SK-N-SH (cell line): ENCODE results near the gene IL1F10. TPM values are rescaled to one million over a fixed set of nuclear protein-coding genes. Genes with fewer than 3 reads are reported as not detected.

Experiments used
- CTCF ChIA-PET: fragments of 300-600, 350-600 bp; formaldehyde crosslinking; extraction: SDS; loops from one replicate; lab custom pipeline; 2021; lab: Yijun Ruan, JAX
- POLR2A ChIA-PET: fragments of 350-600 bp; sonication (Branson Sonifier 250); formaldehyde crosslinking; extraction: SDS; loops from one replicate; lab custom pipeline; 2020; ENCODE audit warnings: antibody characterized with exemption, inconsistent platforms; lab: Yijun Ruan, JAX
- DNase-seq: peaks from one replicate; pipeline ENCODE4 v3.0.0; 2012
- H2AFZ ChIP-seq: fragments of 200-600 bp; sonication (generic); 2 replicates; pipeline ENCODE4 v1.8.1; 2016; ENCODE audit warnings: antibody characterized with exemption, mild to moderate bottlenecking, low read depth
- H3F3A ChIP-seq: fragments of 200-600 bp; sonication (generic); replicated peaks from 2 replicates; pipeline ENCODE3; 2016; ENCODE audit warnings: antibody characterized with exemption, mild to moderate bottlenecking; ENCODE audit not compliant: insufficient read depth
- H3K27ac ChIP-seq, 2 experiments: fragments of 200-500 bp in 1 of 2; fragments of 200-600 bp in 1 of 2; sonication (Bioruptor generic) in 1 of 2; sonication (generic), shearing (Covaris generic) in 1 of 2; 2 replicates each; pipeline versions ENCODE4 v1.5.1 to v1.6.1; 2014 to 2016; ENCODE audit warnings: low read depth in 2 of 2, inconsistent platforms in 1 of 2, low read length in 1 of 2, mild to moderate bottlenecking in 1 of 2, mixed read lengths in 1 of 2
- H3K27me3 ChIP-seq: fragments of 200-600 bp; sonication (generic), shearing (Covaris generic); 2 replicates; pipeline ENCODE4 v1.6.1; 2016; ENCODE audit warnings: mixed run types; ENCODE audit not compliant: insufficient read depth
- H3K36me3 ChIP-seq, 2 experiments: fragments of 200-500 bp in 1 of 2; fragments of 200-600 bp in 1 of 2; sonication (Bioruptor generic) in 1 of 2; sonication (generic) in 1 of 2; replicated peaks in 1 of 2; 2 replicates each; pipeline versions ENCODE3 to v1.5.1; 2014 to 2016; ENCODE audit warnings: low read length in 1 of 2, mild to moderate bottlenecking in 1 of 2; ENCODE audit not compliant: insufficient read depth in 2 of 2, control insufficient read depth in 1 of 2
- H3K4me1 ChIP-seq, 2 experiments: fragments of 200-500 bp in 1 of 2; fragments of 200-600 bp in 1 of 2; sonication (Bioruptor generic) in 1 of 2; sonication (generic), shearing (Covaris generic) in 1 of 2; 2 replicates each; pipeline versions ENCODE4 v1.5.1 to v1.6.1; 2014 to 2016; ENCODE audit warnings: low read depth in 1 of 2, low read length in 1 of 2, mixed run types in 1 of 2; ENCODE audit not compliant: insufficient read depth in 2 of 2, control insufficient read depth in 1 of 2
- H3K4me2 ChIP-seq: fragments of 200-600 bp; sonication (generic), shearing (Covaris generic); 2 replicates; pipeline ENCODE4 v1.6.1; 2017; ENCODE audit warnings: mixed run types
- H3K4me3 ChIP-seq, 2 experiments: fragments of 200-500 bp in 1 of 2; fragments of 200-600 bp in 1 of 2; sonication (Bioruptor generic) in 1 of 2; sonication (generic), shearing (Covaris generic) in 1 of 2; 2 replicates each; pipeline versions ENCODE4 v1.5.1 to v1.8.1; 2014 to 2016; ENCODE audit warnings: low read depth in 2 of 2, inconsistent platforms in 1 of 2, low read length in 1 of 2, mild to moderate bottlenecking in 1 of 2, mixed read lengths in 1 of 2, moderate library complexity in 1 of 2
- H3K79me2 ChIP-seq: fragments of 200-600 bp; sonication (generic); 2 replicates; pipeline ENCODE4 v1.8.1; 2017; ENCODE audit warnings: mild to moderate bottlenecking; ENCODE audit not compliant: insufficient read depth
- H3K9ac ChIP-seq: fragments of 200-600 bp; sonication (generic); 2 replicates; pipeline ENCODE4 v1.6.1; 2017; ENCODE audit warnings: mixed run types
- H3K9me2 ChIP-seq: fragments of 200-600 bp; sonication (generic); 2 replicates; pipeline ENCODE4 v1.6.1; 2017; ENCODE audit warnings: mixed run types
- H3K9me3 ChIP-seq: fragments of 200-600 bp; sonication (generic); 2 replicates; pipeline ENCODE4 v1.6.1; 2017; ENCODE audit warnings: mixed run types, mild to moderate bottlenecking, moderate library complexity
- H4K20me1 ChIP-seq: fragments of 200-600 bp; sonication (generic); 2 replicates; pipeline ENCODE4 v1.6.1; 2017; ENCODE audit warnings: mild to moderate bottlenecking, mixed run types; ENCODE audit not compliant: insufficient read depth
- EZH2phosphoT487 ChIP-seq: fragments of 200-600 bp; sonication (generic); IDR thresholded peaks from 2 replicates; pipeline ENCODE4 v1.6.1; 2017; ENCODE audit warnings: low read depth, mixed run types, mild to moderate bottlenecking, antibody characterized with exemption, moderate library complexity, borderline replicate concordance
- GABPA ChIP-seq: IDR thresholded peaks from 2 replicates; pipeline ENCODE4 v1.4.0; 2012; ENCODE audit warnings: low read depth, mild to moderate bottlenecking
- GATA2 ChIP-seq: sonication (generic); formaldehyde crosslinking; IDR thresholded peaks from 2 replicates; pipeline ENCODE4 v1.5.0; 2020; ENCODE audit warnings: mild to moderate bottlenecking, missing genetic modification reagents
- POLR2AphosphoS5 ChIP-seq: IDR thresholded peaks from 2 replicates; pipeline ENCODE4 v1.6.1; 2012; ENCODE audit warnings: low read depth, low read length
- RXRA ChIP-seq: IDR thresholded peaks from 2 replicates; pipeline ENCODE4 v1.4.0; 2012; ENCODE audit warnings: low read depth, mild to moderate bottlenecking, borderline replicate concordance
- SMC3 ChIP-seq: IDR thresholded peaks from 2 replicates; pipeline ENCODE4 v1.6.1; 2012; ENCODE audit warnings: low read depth, low read length, improper control_type of control experiment
- TAF1 ChIP-seq: IDR thresholded peaks from 2 replicates; pipeline ENCODE4 v1.6.1; 2012; ENCODE audit warnings: low read depth, mild to moderate bottlenecking, low read length, moderate library complexity, borderline replicate concordance
- TCF12 ChIP-seq: IDR thresholded peaks from 2 replicates; pipeline ENCODE4 v1.4.0; 2012
- WGBS: methylation state at CpG from one replicate; pipeline ENCODE4 v1.1.6; 2017; ENCODE audit warnings: low lambda C conversion rate; 5-methylcytosine and 5-hydroxymethylcytosine counted together
- polyA plus RNA-seq, 3 experiments: library from polyadenylated mRNA; depleted of rRNA; stranded (reverse); fragments of >200 nt; gene quantifications; 2 replicates each; pipeline ENCODE4 v1.2.3, GENCODE V29; 2012
- TF ChIP-seq, protein P1 (sequence below): IDR thresholded peaks from 2 replicates; pipeline ENCODE4 v1.4.0; 2012; ENCODE audit warnings: low read depth
- TF ChIP-seq, protein P2 (sequence below): IDR thresholded peaks from 2 replicates; pipeline ENCODE4 v1.6.1; 2012; ENCODE audit warnings: mild to moderate bottlenecking, low read depth, low read length, moderate library complexity
- TF ChIP-seq, protein P3 (sequence below): IDR thresholded peaks from 2 replicates; pipeline ENCODE4 v1.4.0; 2012; ENCODE audit warnings: low read depth, borderline replicate concordance
- TF ChIP-seq, protein P4 (sequence below): fragments of 200-600 bp; sonication (generic); IDR thresholded peaks from 2 replicates; pipeline ENCODE4 v1.6.1; 2017; ENCODE audit warnings: antibody characterized with exemption, mild to moderate bottlenecking, moderate library complexity
- TF ChIP-seq, protein P5 (sequence below): fragments of 150-350 bp; IDR thresholded peaks from 2 replicates; pipeline ENCODE4 v1.6.1; 2017; ENCODE audit warnings: antibody characterized with exemption, low read length, low read depth, borderline replicate concordance
- TF ChIP-seq, protein P6 (sequence below): IDR thresholded peaks from 2 replicates; pipeline ENCODE4; 2012

Gene IL1F10
- polyA plus RNA-seq, 1 of the 3 experiments (the other 2 are of a cell fraction), result not detected

DNA sequence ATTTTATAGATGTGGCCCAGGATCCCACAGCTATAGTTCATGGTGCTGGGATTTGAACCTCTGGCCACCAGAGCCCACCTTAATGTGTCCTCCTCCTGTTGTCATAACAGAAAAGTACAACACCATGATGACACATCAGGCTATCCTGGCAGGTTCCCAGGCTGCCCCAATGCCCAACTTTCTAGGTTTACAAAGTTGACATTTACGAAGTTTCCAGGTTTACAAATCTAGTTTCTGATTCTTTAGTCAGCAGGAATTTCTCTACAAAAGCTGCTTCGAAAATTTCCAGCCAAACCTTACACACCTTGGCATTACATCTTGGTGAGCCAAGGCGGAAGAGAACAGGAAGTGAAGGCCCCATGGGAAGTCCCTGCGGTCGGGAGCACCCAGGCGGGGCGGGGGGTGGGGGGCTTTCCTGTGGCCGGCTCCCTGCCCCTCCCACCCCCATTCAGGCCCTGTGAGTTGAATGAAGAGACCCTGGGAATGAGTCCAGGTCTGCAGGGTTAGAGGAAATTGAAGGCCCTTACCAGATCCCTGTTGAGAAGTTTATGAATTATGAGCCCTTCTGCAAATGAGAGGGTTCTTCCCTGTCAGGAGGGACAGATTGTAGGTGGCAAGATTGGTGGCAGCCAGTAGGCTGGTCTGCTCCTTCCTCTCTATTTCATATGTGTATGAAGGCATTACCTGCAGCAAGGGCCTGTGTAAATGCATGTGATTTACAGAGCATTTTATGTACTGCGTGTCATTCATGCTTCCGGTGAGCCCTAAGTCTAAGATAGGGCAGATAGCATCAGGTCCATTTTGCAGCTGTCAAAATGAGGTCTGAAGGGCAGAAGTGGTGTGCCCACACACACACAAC lies 48.6 kb downstream of the IL1F10 start:
- Histone ChIP-seq H3K27me3 (no peaks in the 10 kb centered on the region; the same call in 1 of the 2 replicates), H3K27ac (no peak overlapping the region), H3K4me3 (no peak overlapping the region), H3K9me2 (no peaks in the 10 kb centered on the region), H4K20me1 (no peaks in the 10 kb centered on the region), H3K9me3 (no peaks in the 10 kb centered on the region), H2AFZ (no peak overlapping the region), H3K4me2 (no peak overlapping the region), H3K9ac (no peak overlapping the region), H3K4me1 (no peaks in the 10 kb centered on the region; a peak in 1 of 4 replicates), H3F3A (no peaks in the 10 kb centered on the region), H3K36me3 (no peaks in the 10 kb centered on the region), H3K79me2 (no peaks in the 10 kb centered on the region)
- POLR2A ChIA-PET, result no interaction called here
- WGBS, result 26% methylated on average over 7 of the region's 10 CpGs
- no peak for TF ChIP-seq SMC3
- TF ChIP-seq EZH2phosphoT487, result no peak
- TF ChIP-seq, protein P1, sequence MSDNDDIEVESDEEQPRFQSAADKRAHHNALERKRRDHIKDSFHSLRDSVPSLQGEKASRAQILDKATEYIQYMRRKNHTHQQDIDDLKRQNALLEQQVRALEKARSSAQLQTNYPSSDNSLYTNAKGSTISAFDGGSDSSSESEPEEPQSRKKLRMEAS, result no peak
- TF ChIP-seq, protein P2, sequence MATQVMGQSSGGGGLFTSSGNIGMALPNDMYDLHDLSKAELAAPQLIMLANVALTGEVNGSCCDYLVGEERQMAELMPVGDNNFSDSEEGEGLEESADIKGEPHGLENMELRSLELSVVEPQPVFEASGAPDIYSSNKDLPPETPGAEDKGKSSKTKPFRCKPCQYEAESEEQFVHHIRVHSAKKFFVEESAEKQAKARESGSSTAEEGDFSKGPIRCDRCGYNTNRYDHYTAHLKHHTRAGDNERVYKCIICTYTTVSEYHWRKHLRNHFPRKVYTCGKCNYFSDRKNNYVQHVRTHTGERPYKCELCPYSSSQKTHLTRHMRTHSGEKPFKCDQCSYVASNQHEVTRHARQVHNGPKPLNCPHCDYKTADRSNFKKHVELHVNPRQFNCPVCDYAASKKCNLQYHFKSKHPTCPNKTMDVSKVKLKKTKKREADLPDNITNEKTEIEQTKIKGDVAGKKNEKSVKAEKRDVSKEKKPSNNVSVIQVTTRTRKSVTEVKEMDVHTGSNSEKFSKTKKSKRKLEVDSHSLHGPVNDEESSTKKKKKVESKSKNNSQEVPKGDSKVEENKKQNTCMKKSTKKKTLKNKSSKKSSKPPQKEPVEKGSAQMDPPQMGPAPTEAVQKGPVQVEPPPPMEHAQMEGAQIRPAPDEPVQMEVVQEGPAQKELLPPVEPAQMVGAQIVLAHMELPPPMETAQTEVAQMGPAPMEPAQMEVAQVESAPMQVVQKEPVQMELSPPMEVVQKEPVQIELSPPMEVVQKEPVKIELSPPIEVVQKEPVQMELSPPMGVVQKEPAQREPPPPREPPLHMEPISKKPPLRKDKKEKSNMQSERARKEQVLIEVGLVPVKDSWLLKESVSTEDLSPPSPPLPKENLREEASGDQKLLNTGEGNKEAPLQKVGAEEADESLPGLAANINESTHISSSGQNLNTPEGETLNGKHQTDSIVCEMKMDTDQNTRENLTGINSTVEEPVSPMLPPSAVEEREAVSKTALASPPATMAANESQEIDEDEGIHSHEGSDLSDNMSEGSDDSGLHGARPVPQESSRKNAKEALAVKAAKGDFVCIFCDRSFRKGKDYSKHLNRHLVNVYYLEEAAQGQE, result no peak
- TF ChIP-seq RXRA, result no peak
- TF ChIP-seq, protein P3, sequence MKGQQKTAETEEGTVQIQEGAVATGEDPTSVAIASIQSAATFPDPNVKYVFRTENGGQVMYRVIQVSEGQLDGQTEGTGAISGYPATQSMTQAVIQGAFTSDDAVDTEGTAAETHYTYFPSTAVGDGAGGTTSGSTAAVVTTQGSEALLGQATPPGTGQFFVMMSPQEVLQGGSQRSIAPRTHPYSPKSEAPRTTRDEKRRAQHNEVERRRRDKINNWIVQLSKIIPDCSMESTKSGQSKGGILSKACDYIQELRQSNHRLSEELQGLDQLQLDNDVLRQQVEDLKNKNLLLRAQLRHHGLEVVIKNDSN, result no peak
- no peak for TF ChIP-seq TCF12
- no peak for DNase-seq
- CTCF ChIA-PET, result interaction anchor here (2.1 kb wide), 1 partner anchor 21 kb away, joined by 8 read pairs; no protein-coding TSS in a partner anchor

DNA sequence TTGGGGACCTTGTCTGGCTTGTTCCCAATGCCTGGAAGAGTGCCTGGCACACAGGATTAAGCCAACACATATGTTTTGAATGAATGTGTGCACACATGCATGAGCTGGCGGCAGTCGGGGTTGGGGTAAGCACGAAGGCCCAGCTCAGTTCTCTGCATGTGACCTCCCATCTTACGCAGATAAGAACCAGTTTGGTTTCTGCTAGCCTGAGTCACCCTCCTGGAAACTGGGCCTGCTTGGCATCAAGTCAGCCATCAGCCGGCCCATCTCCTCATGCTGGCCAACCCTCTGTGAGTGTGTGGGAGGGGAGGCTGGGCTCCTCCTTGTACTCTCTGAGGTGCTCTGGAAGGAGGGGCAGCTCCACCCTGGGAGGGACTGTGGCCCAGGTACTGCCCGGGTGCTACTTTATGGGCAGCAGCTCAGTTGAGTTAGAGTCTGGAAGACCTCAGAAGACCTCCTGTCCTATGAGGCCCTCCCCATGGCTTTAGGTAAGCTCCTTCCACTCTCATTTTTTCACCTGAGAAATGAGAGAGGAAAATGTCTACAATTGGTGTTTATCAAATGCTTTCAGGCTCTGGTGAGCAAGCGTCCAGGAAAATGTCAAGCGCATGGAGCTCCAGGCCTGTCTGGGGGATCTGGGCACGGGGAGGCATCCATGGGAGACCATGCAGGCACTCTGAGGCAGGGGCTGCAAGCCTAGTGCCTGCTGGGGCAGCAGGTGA lies 49.9 kb downstream of the IL1F10 start:
- DNase-seq, result no peak
- POLR2A ChIA-PET, result no interaction called here
- no peaks in the 10 kb centered on the region for H3K9me3 ChIP-seq
- H4K20me1 ChIP-seq, result no peaks in the 10 kb centered on the region
- CTCF ChIA-PET, result interaction anchor here (2.8 kb wide), 1 partner anchor 20 kb away, joined by 12 read pairs; no protein-coding TSS in a partner anchor
- no peaks in the 10 kb centered on the region for H3K79me2 ChIP-seq
- no peaks in the 10 kb centered on the region for H3K36me3 ChIP-seq
- H3K9ac ChIP-seq, result no peak overlapping the region
- no peak overlapping the region for H3K4me3 ChIP-seq
- H3K27ac ChIP-seq, result no peak overlapping the region
- no peak overlapping the region for H3K4me2 ChIP-seq
- no peaks in the 10 kb centered on the region for H3K9me2 ChIP-seq
- H3F3A ChIP-seq, result no peaks in the 10 kb centered on the region
- 26% methylated on average over 8 of the region's 9 CpGs for WGBS
- H2AFZ ChIP-seq, result no peak overlapping the region
- H3K4me1 ChIP-seq, result no peaks in the 10 kb centered on the region; a peak in 1 of 4 replicates
- no peaks in the 10 kb centered on the region; the same call in 1 of the 2 replicates for H3K27me3 ChIP-seq
- no peak for TF ChIP-seq POLR2AphosphoS5
- no peak for TF ChIP-seq GABPA
- TF ChIP-seq TAF1, result no peak
- TF ChIP-seq, protein P4, sequence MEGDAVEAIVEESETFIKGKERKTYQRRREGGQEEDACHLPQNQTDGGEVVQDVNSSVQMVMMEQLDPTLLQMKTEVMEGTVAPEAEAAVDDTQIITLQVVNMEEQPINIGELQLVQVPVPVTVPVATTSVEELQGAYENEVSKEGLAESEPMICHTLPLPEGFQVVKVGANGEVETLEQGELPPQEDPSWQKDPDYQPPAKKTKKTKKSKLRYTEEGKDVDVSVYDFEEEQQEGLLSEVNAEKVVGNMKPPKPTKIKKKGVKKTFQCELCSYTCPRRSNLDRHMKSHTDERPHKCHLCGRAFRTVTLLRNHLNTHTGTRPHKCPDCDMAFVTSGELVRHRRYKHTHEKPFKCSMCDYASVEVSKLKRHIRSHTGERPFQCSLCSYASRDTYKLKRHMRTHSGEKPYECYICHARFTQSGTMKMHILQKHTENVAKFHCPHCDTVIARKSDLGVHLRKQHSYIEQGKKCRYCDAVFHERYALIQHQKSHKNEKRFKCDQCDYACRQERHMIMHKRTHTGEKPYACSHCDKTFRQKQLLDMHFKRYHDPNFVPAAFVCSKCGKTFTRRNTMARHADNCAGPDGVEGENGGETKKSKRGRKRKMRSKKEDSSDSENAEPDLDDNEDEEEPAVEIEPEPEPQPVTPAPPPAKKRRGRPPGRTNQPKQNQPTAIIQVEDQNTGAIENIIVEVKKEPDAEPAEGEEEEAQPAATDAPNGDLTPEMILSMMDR, result no peak
- TF ChIP-seq, protein P5, sequence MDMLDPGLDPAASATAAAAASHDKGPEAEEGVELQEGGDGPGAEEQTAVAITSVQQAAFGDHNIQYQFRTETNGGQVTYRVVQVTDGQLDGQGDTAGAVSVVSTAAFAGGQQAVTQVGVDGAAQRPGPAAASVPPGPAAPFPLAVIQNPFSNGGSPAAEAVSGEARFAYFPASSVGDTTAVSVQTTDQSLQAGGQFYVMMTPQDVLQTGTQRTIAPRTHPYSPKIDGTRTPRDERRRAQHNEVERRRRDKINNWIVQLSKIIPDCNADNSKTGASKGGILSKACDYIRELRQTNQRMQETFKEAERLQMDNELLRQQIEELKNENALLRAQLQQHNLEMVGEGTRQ, result no peak
- no peak for TF ChIP-seq GATA2 (CRISPR knock-in tag)
- TF ChIP-seq, protein P6, sequence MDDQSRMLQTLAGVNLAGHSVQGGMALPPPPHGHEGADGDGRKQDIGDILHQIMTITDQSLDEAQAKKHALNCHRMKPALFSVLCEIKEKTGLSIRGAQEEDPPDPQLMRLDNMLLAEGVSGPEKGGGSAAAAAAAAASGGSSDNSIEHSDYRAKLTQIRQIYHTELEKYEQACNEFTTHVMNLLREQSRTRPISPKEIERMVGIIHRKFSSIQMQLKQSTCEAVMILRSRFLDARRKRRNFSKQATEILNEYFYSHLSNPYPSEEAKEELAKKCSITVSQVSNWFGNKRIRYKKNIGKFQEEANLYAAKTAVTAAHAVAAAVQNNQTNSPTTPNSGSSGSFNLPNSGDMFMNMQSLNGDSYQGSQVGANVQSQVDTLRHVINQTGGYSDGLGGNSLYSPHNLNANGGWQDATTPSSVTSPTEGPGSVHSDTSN, result no peak
- no peak for TF ChIP-seq RXRA
- TF ChIP-seq, protein P1, result no peak
